Kidney epithelial cell (primary cell): ENCODE measurements around the gene PSD. TPM values are rescaled to one million over a fixed set of nuclear protein-coding genes. Genes with fewer than 3 reads are reported as not detected.

Experiments
- DNase-seq: peaks from one replicate; pipeline ENCODE4 v3.0.0-alpha.2; 2010; ENCODE audit warnings: low read depth
- H3K27me3 ChIP-seq: 2 replicates; pipeline ENCODE4 v1.6.0; 2011; ENCODE audit warnings: low read length; ENCODE audit not compliant: control insufficient read depth, insufficient read depth
- H3K36me3 ChIP-seq: 2 replicates; pipeline ENCODE4 v1.5.1; 2011; ENCODE audit warnings: low read length; ENCODE audit not compliant: control insufficient read depth, insufficient read depth
- H3K4me3 ChIP-seq: 2 replicates; pipeline ENCODE4 v1.5.1; 2011; ENCODE audit warnings: low read depth, mild to moderate bottlenecking, control low read depth, low read length
- total RNA-seq: library from RNA; depleted of rRNA; stranded (reverse); fragments of >200 nt; gene quantifications from 2 replicates; pipeline ENCODE4 v1.2.3, GENCODE V29; 2015
- TF ChIP-seq, protein P1 (sequence below): IDR thresholded peaks from 2 replicates; pipeline ENCODE4 v1.5.1; 2011; ENCODE audit warnings: mild to moderate bottlenecking, moderate library complexity, low read length, control low read depth, inconsistent platforms; ENCODE audit not compliant: insufficient read depth, poor library complexity, severe bottlenecking

Gene PSD
- total RNA-seq, 1 donor from 2014 or later: 2.0 TPM

DNA sequence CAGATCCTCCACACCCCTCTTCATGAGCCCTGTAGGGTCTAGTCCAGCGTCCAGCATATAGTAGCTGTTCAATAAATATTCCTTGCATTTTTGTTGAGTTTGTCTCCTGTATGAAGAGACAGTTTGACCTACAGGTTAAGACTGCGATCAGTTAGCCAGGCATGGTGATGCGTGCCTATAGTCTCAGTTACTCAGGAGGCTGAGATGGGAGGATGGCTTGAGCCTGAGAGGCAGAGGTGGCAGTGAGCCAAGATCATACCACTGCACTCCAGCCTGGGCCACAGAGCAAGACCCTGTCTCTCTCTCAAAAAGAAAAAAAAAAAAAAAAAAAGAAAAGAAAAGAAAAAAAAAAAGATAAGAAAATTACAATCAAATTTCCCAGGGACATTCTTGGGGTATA is 18.9 kb upstream of the PSD start:
- H3K36me3 ChIP-seq: no peaks in the 10 kb centered on the region
- H3K4me3 ChIP-seq: no peak overlapping the region
- DNase-seq: no peak
- TF ChIP-seq, protein P1, sequence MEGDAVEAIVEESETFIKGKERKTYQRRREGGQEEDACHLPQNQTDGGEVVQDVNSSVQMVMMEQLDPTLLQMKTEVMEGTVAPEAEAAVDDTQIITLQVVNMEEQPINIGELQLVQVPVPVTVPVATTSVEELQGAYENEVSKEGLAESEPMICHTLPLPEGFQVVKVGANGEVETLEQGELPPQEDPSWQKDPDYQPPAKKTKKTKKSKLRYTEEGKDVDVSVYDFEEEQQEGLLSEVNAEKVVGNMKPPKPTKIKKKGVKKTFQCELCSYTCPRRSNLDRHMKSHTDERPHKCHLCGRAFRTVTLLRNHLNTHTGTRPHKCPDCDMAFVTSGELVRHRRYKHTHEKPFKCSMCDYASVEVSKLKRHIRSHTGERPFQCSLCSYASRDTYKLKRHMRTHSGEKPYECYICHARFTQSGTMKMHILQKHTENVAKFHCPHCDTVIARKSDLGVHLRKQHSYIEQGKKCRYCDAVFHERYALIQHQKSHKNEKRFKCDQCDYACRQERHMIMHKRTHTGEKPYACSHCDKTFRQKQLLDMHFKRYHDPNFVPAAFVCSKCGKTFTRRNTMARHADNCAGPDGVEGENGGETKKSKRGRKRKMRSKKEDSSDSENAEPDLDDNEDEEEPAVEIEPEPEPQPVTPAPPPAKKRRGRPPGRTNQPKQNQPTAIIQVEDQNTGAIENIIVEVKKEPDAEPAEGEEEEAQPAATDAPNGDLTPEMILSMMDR: no peak
- H3K27me3 ChIP-seq: no peaks in the 10 kb centered on the region

DNA sequence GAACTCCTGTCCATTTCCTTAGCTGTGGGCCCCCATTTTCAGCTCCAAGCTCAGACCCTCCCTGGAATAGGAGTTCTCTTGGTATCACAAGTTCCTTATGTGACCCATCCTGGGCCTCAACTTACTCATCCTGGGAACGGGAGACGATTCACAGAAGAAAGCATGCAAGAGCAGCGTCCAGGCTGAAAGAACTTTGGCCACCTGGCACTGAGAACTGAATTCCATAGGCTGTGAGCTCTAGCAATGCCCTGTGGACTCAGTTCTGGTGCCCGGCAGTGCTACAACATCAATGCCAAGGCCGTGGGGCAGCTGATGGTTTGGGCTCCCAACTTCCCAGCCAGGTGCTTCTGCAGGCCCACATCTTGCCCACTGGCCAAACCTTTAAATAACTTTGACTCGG is 17.7 kb upstream of the PSD start:
- no peak for DNase-seq
- Histone ChIP-seq H3K27me3 (no peaks in the 10 kb centered on the region), H3K36me3 (no peaks in the 10 kb centered on the region), H3K4me3 (no peak overlapping the region)
- TF ChIP-seq, protein P1: no peak

DNA sequence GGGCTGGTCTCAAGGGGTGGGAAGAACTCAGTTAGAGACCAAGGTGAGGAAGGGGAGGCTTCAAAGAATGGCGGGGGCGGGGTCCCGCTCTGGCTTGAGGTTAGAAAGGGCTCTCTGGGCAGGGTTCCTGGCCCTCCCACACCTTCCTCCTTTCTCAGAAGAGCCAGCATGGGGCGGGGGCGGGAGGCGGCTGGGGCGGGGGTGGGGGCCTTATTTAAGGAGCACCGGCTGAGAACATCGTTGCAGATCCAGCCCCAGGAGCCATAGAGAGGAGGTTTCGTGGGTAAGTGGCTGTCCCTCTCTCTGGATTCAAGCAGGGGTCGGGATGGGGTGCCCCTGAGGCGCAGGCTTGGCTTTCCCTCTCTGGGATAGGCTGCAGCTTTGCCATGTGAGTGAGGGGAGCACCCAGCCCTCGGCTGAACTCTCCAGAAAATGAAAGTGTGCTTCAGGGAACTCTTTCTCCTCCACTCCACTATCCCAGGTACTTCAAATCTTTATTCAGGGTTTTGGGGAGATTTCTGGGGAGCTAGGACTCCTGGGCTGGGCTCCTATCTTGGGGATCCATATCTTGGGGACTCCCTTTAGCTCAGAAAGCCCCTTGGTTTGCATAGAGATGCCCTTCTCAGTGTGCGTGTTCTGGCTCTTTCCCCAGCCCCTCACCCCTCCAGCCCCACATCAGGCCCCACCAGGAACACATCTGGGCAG is 17.1 kb upstream of the PSD start:
- peak overlapping the region; percentile 5 for H3K4me3 ChIP-seq
- no peaks in the 10 kb centered on the region for H3K36me3 ChIP-seq
- DNase-seq: no peak
- TF ChIP-seq, protein P1: no peak
- no peaks in the 10 kb centered on the region for H3K27me3 ChIP-seq

DNA sequence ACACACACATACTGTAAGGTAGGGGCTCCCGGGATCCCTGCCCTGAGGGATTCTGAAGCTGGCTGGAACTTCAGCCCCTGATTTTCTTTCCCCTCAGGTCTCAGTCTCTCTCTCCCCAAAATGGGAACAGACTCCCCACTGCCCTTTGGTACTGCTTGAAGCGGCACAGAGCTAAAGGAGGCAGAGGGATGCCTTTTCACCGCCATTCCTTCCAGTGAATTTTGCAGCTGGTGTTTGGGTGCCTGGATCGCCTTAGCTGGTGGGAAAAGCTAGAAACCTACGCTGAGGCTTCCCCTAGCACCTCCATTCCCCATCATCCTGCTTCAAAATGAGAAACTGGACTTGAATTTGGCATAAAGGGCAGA is 16.5 kb upstream of the PSD start:
- Histone ChIP-seq H3K36me3 (no peaks in the 10 kb centered on the region), H3K27me3 (no peaks in the 10 kb centered on the region), H3K4me3 (no peak overlapping the region)
- TF ChIP-seq, protein P1: no peak
- DNase-seq: no peak

DNA sequence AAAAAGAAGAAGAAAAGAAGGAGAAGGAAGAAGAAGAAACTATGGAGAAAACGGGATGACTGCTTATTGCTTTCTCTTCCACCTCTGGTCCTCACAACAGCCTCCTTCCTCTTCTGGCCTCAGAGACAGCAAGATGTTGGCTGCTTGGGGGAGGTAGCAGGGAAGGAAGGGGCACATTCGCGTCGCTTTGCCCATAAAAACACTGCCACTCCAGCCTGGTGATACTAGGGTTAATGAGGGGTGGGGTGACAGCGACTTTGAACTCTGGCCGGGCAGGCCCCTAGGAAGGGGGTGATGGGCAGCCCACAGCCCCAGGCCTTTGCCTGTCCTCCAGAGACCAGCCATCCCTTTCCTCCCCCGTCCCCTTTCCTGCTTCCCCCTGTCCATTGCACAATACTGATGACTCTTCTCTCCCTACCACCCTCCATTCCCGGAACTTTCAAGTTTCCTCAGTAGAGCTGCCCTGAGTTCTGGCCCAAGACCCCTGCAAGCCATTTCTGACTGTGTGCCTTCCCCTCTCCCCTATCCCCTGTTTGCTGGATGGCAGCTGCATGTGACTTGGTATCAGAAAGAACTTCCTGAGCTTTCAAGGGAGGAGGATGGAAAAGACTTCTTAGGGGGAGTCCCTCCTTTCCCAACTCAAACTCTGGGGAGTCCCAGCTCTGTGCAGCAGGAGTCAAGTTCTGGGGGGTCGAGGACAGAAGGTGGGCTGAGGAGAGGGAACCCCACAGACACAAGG is 16.0 kb upstream of the PSD start:
- TF ChIP-seq, protein P1: no peak
- H3K4me3 ChIP-seq: no peak overlapping the region
- DNase-seq: no peak
- no peaks in the 10 kb centered on the region for H3K36me3 ChIP-seq
- H3K27me3 ChIP-seq: no peaks in the 10 kb centered on the region
